Stimulated activated CD4-positive, alpha-beta T cell treated with anti-CD3 and anti-CD28 coated beads, TNF-alpha, amount 100 ng/mL, for 4 hours (primary cell): ENCODE results near the gene PRPH.

Experiments used
- DNase-seq, 3 experiments: peaks; one replicate each; pipeline ENCODE4 v3.0.0-alpha.2; 2020; ENCODE audit warnings: low read depth in 3 of 3

Gene PRPH

GRCh38 chr12:49345825-49346658 lies 51.1 kb downstream of the PRPH start:
- DNase-seq: no peak

- peak in 1 of 3 experiments; percentile 21 for DNase-seq
These were observed 51.8 kb downstream of the PRPH start, which contains the start of gene DNAJC22 for GRCh38 chr12:49346659-49347310. TSS of gene DNAJC22 (plus strand) at chr12:49346888. CDS start at chr12:49348873, 1,985 bp downstream.

- DNase-seq: peak; percentile 53 to 66 (median 63)
These were observed 52.6 kb downstream of the PRPH start for GRCh38 chr12:49347311-49348193.
